H1 (cell line): Measurements from ENCODE around the gene ABCA1. TPM values are rescaled to one million over a fixed set of nuclear protein-coding genes. Genes with fewer than 3 reads are reported as not detected.

ENCODE experiments used
- CTCF ChIA-PET: fragments of 300-600 bp; sonication (Branson Sonifier 250); formaldehyde crosslinking; loops from one replicate; lab custom pipeline; 2021; ENCODE audit not compliant: partially characterized antibody; lab: Charles Lee
- POLR2A ChIA-PET: fragments of 300-600 bp; sonication (Branson Sonifier 250); formaldehyde crosslinking; loops from one replicate; lab custom pipeline; 2021; ENCODE audit warnings: inconsistent platforms; ENCODE audit not compliant: partially characterized antibody; lab: Charles Lee
- DNase-seq, 2 experiments: peaks; one replicate each; pipeline versions ENCODE4 v3.0.0 to v3.0.0-alpha.2; 2010 to 2022; ENCODE audit warnings: low spot score in 2 of 2, low read depth in 1 of 2, mixed read lengths in 1 of 2
- FAIRE-seq: peaks from 2 replicates; lab custom pipeline; 2011; peaks lifted over from hg19 to GRCh38; lab: Jason Lieb, UNC
- H2AFZ ChIP-seq: 2 replicates; pipeline ENCODE4 v1.8.1; 2012; ENCODE audit warnings: low read length, inconsistent platforms
- H2AK5ac ChIP-seq: 2 replicates; pipeline ENCODE4 v1.6.1; 2013; ENCODE audit warnings: low read depth, low read length
- H2BK120ac ChIP-seq: replicated peaks from 2 replicates; pipeline ENCODE3; 2013; ENCODE audit warnings: low read depth, low read length, inconsistent platforms
- H2BK12ac ChIP-seq: 2 replicates; pipeline ENCODE4 v1.6.1; 2013; ENCODE audit warnings: low read depth, low read length
- H2BK15ac ChIP-seq: 2 replicates; pipeline ENCODE4 v1.6.1; 2013; ENCODE audit warnings: low read length
- H2BK20ac ChIP-seq: 2 replicates; pipeline ENCODE4 v1.6.1; 2013; ENCODE audit warnings: low read length
- H2BK5ac ChIP-seq: 2 replicates; pipeline ENCODE4 v1.6.1; 2013; ENCODE audit warnings: low read depth, low read length
- H3K14ac ChIP-seq: 2 replicates; pipeline ENCODE4 v1.6.1; 2013; ENCODE audit warnings: inconsistent platforms; ENCODE audit not compliant: insufficient read length
- H3K18ac ChIP-seq: 2 replicates; pipeline ENCODE4 v1.6.1; 2013; ENCODE audit warnings: low read length; ENCODE audit errors: extremely low read depth
- H3K23ac ChIP-seq: 2 replicates; pipeline ENCODE4 v1.6.1; 2013; ENCODE audit warnings: inconsistent platforms; ENCODE audit not compliant: insufficient read length
- H3K23me2 ChIP-seq: 2 replicates; pipeline ENCODE4 v1.6.1; 2013; ENCODE audit warnings: low read depth, low read length
- H3K27ac ChIP-seq: 2 replicates; pipeline ENCODE4 v1.6.1; 2011; ENCODE audit warnings: low read depth, low read length, inconsistent platforms
- H3K27me3 ChIP-seq, 4 experiments: replicated peaks in 1 of 4; 1 replicate in 1 of 4; 2 replicates in 3 of 4; pipeline versions ENCODE4 v1.6.1 to v1.8.1; 2011 to 2013; ENCODE audit warnings: low read length in 3 of 4, mild to moderate bottlenecking in 3 of 4, inconsistent platforms in 2 of 4, mixed read lengths in 2 of 4, moderate library complexity in 1 of 4; ENCODE audit not compliant: control insufficient read depth in 3 of 4, insufficient read depth in 3 of 4; ENCODE audit errors: extremely low read depth in 1 of 4
- H3K36me3 ChIP-seq, 4 experiments: 2 replicates each; pipeline versions ENCODE4 v1.6.1 to v1.8.1; 2011 to 2013; ENCODE audit warnings: mild to moderate bottlenecking in 4 of 4, low read length in 3 of 4, moderate library complexity in 2 of 4, control low read depth in 1 of 4, inconsistent platforms in 1 of 4; ENCODE audit not compliant: insufficient read depth in 4 of 4, control insufficient read depth in 2 of 4
- H3K4ac ChIP-seq: replicated peaks from 2 replicates; pipeline ENCODE3; 2013; ENCODE audit warnings: low read length, low read depth, mixed read lengths, inconsistent platforms; ENCODE audit not compliant: insufficient read length
- H3K4me1 ChIP-seq, 4 experiments: replicated peaks in 1 of 4; 1 replicate in 1 of 4; 2 replicates in 3 of 4; pipeline versions ENCODE4 v1.6.1 to v1.8.1; 2011 to 2013; ENCODE audit warnings: low read length in 3 of 4, inconsistent platforms in 2 of 4, mixed read lengths in 1 of 4; ENCODE audit not compliant: insufficient read depth in 4 of 4, control insufficient read depth in 3 of 4
- H3K4me2 ChIP-seq, 2 experiments: 2 replicates each; pipeline versions ENCODE4 v1.6.1 to v1.8.1; 2011 to 2013; ENCODE audit warnings: low read depth in 2 of 2, low read length in 2 of 2, control low read depth in 1 of 2, inconsistent platforms in 1 of 2, mild to moderate bottlenecking in 1 of 2; ENCODE audit not compliant: insufficient read depth in 1 of 2
- H3K4me3 ChIP-seq, 4 experiments: fragments of 200-600, 300-600 bp in 1 of 4; sonication (generic), shearing (Covaris generic), sonication (Bioruptor Twin) in 1 of 4; 2 replicates each; pipeline versions ENCODE4 v1.5.1 to v1.8.1; 2011 to 2016; ENCODE audit warnings: low read length in 4 of 4, low read depth in 3 of 4, control low read depth in 2 of 4, inconsistent platforms in 2 of 4, mild to moderate bottlenecking in 2 of 4, mixed read lengths in 1 of 4, moderate library complexity in 1 of 4; ENCODE audit not compliant: insufficient read depth in 2 of 4; ENCODE audit errors: extremely low read depth in 1 of 4
- H3K56ac ChIP-seq: replicated peaks from 2 replicates; pipeline ENCODE3; 2013; ENCODE audit warnings: low read depth, mild to moderate bottlenecking, mixed read lengths, low read length, inconsistent platforms; ENCODE audit not compliant: insufficient read length
- H3K79me1 ChIP-seq: 2 replicates; pipeline ENCODE4 v1.6.1; 2013; ENCODE audit warnings: low read depth, low read length, control low read depth
- H3K79me2 ChIP-seq, 2 experiments: 2 replicates each; pipeline versions ENCODE4 v1.6.1 to v1.8.1; 2012 to 2013; ENCODE audit warnings: low read length in 2 of 2, mild to moderate bottlenecking in 2 of 2, inconsistent platforms in 1 of 2; ENCODE audit not compliant: insufficient read depth in 2 of 2, control insufficient read depth in 1 of 2
- H3K9ac ChIP-seq, 4 experiments: replicated peaks in 1 of 4; 1 replicate in 1 of 4; 2 replicates in 3 of 4; pipeline versions ENCODE4 v1.6.1 to v1.8.1; 2011 to 2013; ENCODE audit warnings: low read depth in 3 of 4, low read length in 3 of 4, control low read depth in 2 of 4, mild to moderate bottlenecking in 2 of 4, moderate library complexity in 2 of 4, inconsistent platforms in 1 of 4; ENCODE audit errors: extremely low read depth in 1 of 4
- H3K9me3 ChIP-seq, 2 experiments: 2 replicates each; pipeline versions ENCODE4 v1.6.1 to v1.8.1; 2012 to 2013; ENCODE audit warnings: mild to moderate bottlenecking in 2 of 2, moderate library complexity in 2 of 2, control low read depth in 1 of 2, inconsistent platforms in 1 of 2, low read depth in 1 of 2, low read length in 1 of 2, mixed read lengths in 1 of 2; ENCODE audit not compliant: insufficient read depth in 2 of 2
- H4K20me1 ChIP-seq, 2 experiments: replicated peaks in 1 of 2; 2 replicates each; pipeline versions ENCODE3 to v1.8.1; 2011 to 2013; ENCODE audit warnings: inconsistent platforms in 2 of 2, low read length in 2 of 2, mild to moderate bottlenecking in 1 of 2; ENCODE audit not compliant: insufficient read depth in 2 of 2, control insufficient read depth in 1 of 2
- H4K5ac ChIP-seq: 2 replicates; pipeline ENCODE4 v1.6.1; 2013; ENCODE audit warnings: low read length, low read depth, mixed read lengths, inconsistent platforms; ENCODE audit not compliant: insufficient read length
- H4K8ac ChIP-seq: 2 replicates; pipeline ENCODE4 v1.8.0; 2013; ENCODE audit warnings: mild to moderate bottlenecking, moderate library complexity, low read length, inconsistent platforms; ENCODE audit not compliant: insufficient read depth; ENCODE audit errors: extremely low read depth
- H4K91ac ChIP-seq: replicated peaks from 2 replicates; pipeline ENCODE3; 2013; ENCODE audit warnings: low read length, mixed read lengths, inconsistent platforms; ENCODE audit not compliant: insufficient read length
- EP300 ChIP-seq, 2 experiments: IDR thresholded peaks; 1 replicate in 1 of 2; 2 replicates in 1 of 2; pipeline ENCODE4 v1.6.1; 2011 to 2012; ENCODE audit warnings: low read depth in 2 of 2, low read length in 2 of 2, mild to moderate bottlenecking in 2 of 2, borderline replicate concordance in 1 of 2, inconsistent platforms in 1 of 2, moderate library complexity in 1 of 2
- JUN ChIP-seq: IDR thresholded peaks from 2 replicates; pipeline ENCODE4 v1.6.1; 2011; ENCODE audit warnings: low read depth, mild to moderate bottlenecking, improper control_type of control experiment, low read length
- NANOG ChIP-seq: IDR thresholded peaks from 2 replicates; pipeline ENCODE4 v1.6.1; 2011; ENCODE audit warnings: low read length, low read depth, mild to moderate bottlenecking, inconsistent platforms; ENCODE audit not compliant: insufficient read depth, poor library complexity, severe bottlenecking
- RAD21 ChIP-seq, 2 experiments: IDR thresholded peaks in 1 of 2; conservative IDR thresholded peaks in 1 of 2; 2 replicates each; pipeline ENCODE4 v1.6.1; 2011; ENCODE audit warnings: low read depth in 2 of 2, low read length in 2 of 2, improper control_type of control experiment in 1 of 2, inconsistent platforms in 1 of 2, mild to moderate bottlenecking in 1 of 2, moderate library complexity in 1 of 2
- RXRA ChIP-seq: IDR thresholded peaks from 2 replicates; pipeline ENCODE4 v1.6.1; 2011; ENCODE audit warnings: low read depth, mild to moderate bottlenecking, low read length, moderate library complexity; ENCODE audit not compliant: insufficient read depth
- SAP30 ChIP-seq: fragments of 300-600 bp; sonication (generic); IDR thresholded peaks from 2 replicates; pipeline ENCODE4 v1.7.1; 2012; ENCODE audit warnings: low read length, moderate library complexity, mild to moderate bottlenecking, inconsistent platforms; ENCODE audit not compliant: insufficient read depth, insufficient replicate concordance
- SIN3A ChIP-seq, 2 experiments: IDR thresholded peaks in 1 of 2; conservative IDR thresholded peaks in 1 of 2; 2 replicates each; pipeline ENCODE4 v1.6.1; 2011 to 2012; ENCODE audit warnings: low read length in 2 of 2, improper control_type of control experiment in 1 of 2, low read depth in 1 of 2, mild to moderate bottlenecking in 1 of 2
- SIX5 ChIP-seq: IDR thresholded peaks from 2 replicates; pipeline ENCODE4 v1.6.1; 2011; ENCODE audit warnings: mild to moderate bottlenecking, low read depth, low read length
- SP1 ChIP-seq: IDR thresholded peaks from 2 replicates; pipeline ENCODE4 v1.6.1; 2011; ENCODE audit warnings: low read depth, low read length
- WGBS, 2 experiments: shearing (Covaris generic) in 1 of 2; methylation state at CpG; one replicate each; pipeline versions ENCODE4 v1.1.6 to v1.1.7; 2013 to 2015; ENCODE audit warnings: low lambda C conversion rate in 2 of 2, mixed read lengths in 2 of 2, inconsistent platforms in 1 of 2, low coverage in 1 of 2, missing lambda C conversion rate in 1 of 2; ENCODE audit not compliant: insufficient replicate concordance in 2 of 2, insufficient coverage in 1 of 2, insufficient read length in 1 of 2; ENCODE audit errors: extremely low coverage in 1 of 2, missing lambda C conversion rate in 1 of 2; 5-methylcytosine and 5-hydroxymethylcytosine counted together
- polyA plus RNA-seq, 7 experiments: library from polyadenylated mRNA; depleted of rRNA in 3 of 7; stranded (reverse) in 5 of 7; unstranded in 2 of 7; fragments of >200 nt in 5 of 7; fragments of 200-250 nt in 2 of 7; gene quantifications; 1 replicate in 5 of 7; 2 replicates in 1 of 7; 4 replicates in 1 of 7; pipeline versions ENCODE4 v1.2.1 to v1.2.3, GENCODE V29; 2011 to 2013; ENCODE audit warnings: missing spikeins in 2 of 7, mixed read lengths in 2 of 7
- total RNA-seq: library from RNA; stranded (reverse); fragmentation: NEBNext Ultra II Directional; extraction: Animal tissue kit (Norgen Biotek cat#: 25700); gene quantifications from 2 replicates; pipeline ENCODE4 v1.2.1, GENCODE V29; 2021

The ABCA1 gene
- total and polyA plus RNA-seq, 2 of the 8 experiments (the other 6 are each of a cell fraction or from before 2014, with no cell fraction given), result 6.9 to 7.8 TPM

GRCh38 chr9:104868687-104869404, 59.1 kb downstream of the ABCA1 start:
- H3K56ac ChIP-seq, result no peak overlapping the region
- no peak overlapping the region for H3K27ac ChIP-seq
- no peak overlapping the region for H3K14ac ChIP-seq
- no peak overlapping the region for H2BK20ac ChIP-seq
- H3K79me1 ChIP-seq, result peaks cover 2% of the 10 kb centered on the region; the same call in 1 of the 2 replicates
- peak overlapping the region; percentile 1 to 31; a peak in 2 of 4 replicates for H3K4me2 ChIP-seq
- WGBS, 2 experiments, result 59% methylated on average over 12 of the region's 12 CpGs; no CpG with 5 or more reads in 1 of the 2 experiments
- TF ChIP-seq SAP30, result no peak
- 0 out of 3 replicates have a peak, but pooled peaks of 1 of the 2 experiments have one; percentile 26 for TF ChIP-seq EP300 (IDR thresholded peaks at IDR 0.05; ENCODE audit: borderline replicate concordance in 1 of 2, low read depth in 2 of 2, low read length in 2 of 2)
- TF ChIP-seq NANOG, result peak; percentile 16
- peak in 1 of 2 experiments; percentile 6; a peak in 1 of 4 replicates for TF ChIP-seq RAD21 (IDR thresholded peaks at IDR 0.05 in 1 of 2, conservative IDR thresholded peaks at IDR 0.05 in 1 of 2; ENCODE audit: low read depth in 2 of 2, low read length in 2 of 2)
- no peak for TF ChIP-seq JUN
- 0 out of 2 replicates have a peak, but pooled peaks have one; percentile 31 for TF ChIP-seq SP1
- TF ChIP-seq SIX5, result peak; percentile 11; the same call in 1 of the 2 replicates
- TF ChIP-seq RXRA, result peak; percentile 99
- peak; percentile 48 to 77; a peak in 1 of 4 replicates for TF ChIP-seq SIN3A (conservative IDR thresholded peaks at IDR 0.05 in 1 of 2, IDR thresholded peaks at IDR 0.05 in 1 of 2; ENCODE audit: low read depth in 1 of 2, low read length in 2 of 2)
- TF ChIP-seq, all 59 proteins: peak for 7
- H4K8ac ChIP-seq, result no peak overlapping the region
- no peak overlapping the region for H2BK12ac ChIP-seq
- H4K20me1 ChIP-seq, result peaks cover 0 to 2% of the 10 kb centered on the region in 2 experiments
- H4K91ac ChIP-seq, result peak overlapping the region; percentile 13
- ChIA-PET CTCF (interaction anchor here (0.5 to 2.4 kb wide), 14 partner anchors 14 to 546 kb away, joined by 3 to 9 read pairs (median 3); no protein-coding TSS in a partner anchor), POLR2A (interaction anchor here (0.7 to 1.6 kb wide), 7 partner anchors 9 to 100 kb away, joined by 3 to 7 read pairs (median 4); partner anchors contain the start of gene ABCA1)
- no peak overlapping the region for H2AFZ ChIP-seq
- H3K79me2 ChIP-seq, result no peaks in the 10 kb centered on the region
- H2BK5ac ChIP-seq, result peak overlapping the region; percentile 35; the same call in 1 of the 2 replicates
- no peaks in the 10 kb centered on the region for H3K36me3 ChIP-seq
- no peaks in the 10 kb centered on the region for H3K27me3 ChIP-seq
- H2BK15ac ChIP-seq, result no peak overlapping the region
- H3K4ac ChIP-seq, result no peak overlapping the region
- H2BK120ac ChIP-seq, result no peak overlapping the region
- no peak overlapping the region for H3K23ac ChIP-seq
- H3K23me2 ChIP-seq, result no peaks in the 10 kb centered on the region
- no peak overlapping the region for H3K4me3 ChIP-seq
- H3K9ac ChIP-seq, result no peak overlapping the region
- H3K4me1 ChIP-seq, result peaks cover 13 to 30% (median 26%) of the 10 kb centered on the region in 4 experiments
- H3K18ac ChIP-seq, result peak overlapping the region; percentile 34; the same call in 1 of the 2 replicates
- H2AK5ac ChIP-seq, result no peak overlapping the region
- no peak overlapping the region for H4K5ac ChIP-seq
- H3K9me3 ChIP-seq, result no peaks in the 10 kb centered on the region
- FAIRE-seq (peak; percentile 66), DNase-seq (peak in 1 of 2 experiments; percentile 54)
